NCI-H446 (cell line): ENCODE data around the gene ZNF516.

Source experiments
- DNase-seq, 2 experiments: peaks; one replicate each; lab custom pipeline; 2025; lab: John Stamatoyannopoulos, UW

Gene ZNF516

GRCh38 chr18:76361219-76361618 is 133.8 kb downstream of the ZNF516 start:
- DNase-seq: no peak

GRCh38 chr18:76359909-76360308 is 135.1 kb downstream of the ZNF516 start:
- DNase-seq: no peak

GRCh38 chr18:76358774-76359173 is 136.3 kb downstream of the ZNF516 start:
- DNase-seq: no peak

- DNase-seq: no peak
These were observed 137.3 kb downstream of the ZNF516 start for GRCh38 chr18:76357585-76358260.

GRCh38 chr18:76357174-76357573 is 137.9 kb downstream of the ZNF516 start:
- DNase-seq: no peak

GRCh38 chr18:76356666-76357065 is 138.4 kb downstream of the ZNF516 start:
- no peak for DNase-seq

- no peak for DNase-seq
These were observed 140.7 kb downstream of the ZNF516 start for GRCh38 chr18:76354348-76354747.

- DNase-seq: no peak
These were observed 141.5 kb downstream of the ZNF516 start for GRCh38 chr18:76353500-76353899.

- DNase-seq: no peak
These were observed 142.0 kb downstream of the ZNF516 start for GRCh38 chr18:76353046-76353445.

GRCh38 chr18:76351961-76352581 is 143.0 kb downstream of the ZNF516 start:
- DNase-seq: no peak

GRCh38 chr18:76350134-76351025 is 144.7 kb downstream of the ZNF516 start:
- DNase-seq: no peak

- peak; percentile 49 to 78 for DNase-seq
These were observed 145.9 kb downstream of the ZNF516 start for GRCh38 chr18:76349067-76349715.

GRCh38 chr18:76348267-76349066 is 146.6 kb downstream of the ZNF516 start:
- no peak for DNase-seq

GRCh38 chr18:76347341-76347740 is 147.7 kb downstream of the ZNF516 start:
- no peak for DNase-seq

- no peak for DNase-seq
These were observed 148.4 kb downstream of the ZNF516 start for GRCh38 chr18:76346490-76347130.

GRCh38 chr18:76345901-76346300 is 149.1 kb downstream of the ZNF516 start:
- DNase-seq: no peak

GRCh38 chr18:76343938-76344569 is 151.0 kb downstream of the ZNF516 start:
- no peak for DNase-seq

GRCh38 chr18:76340410-76340809 is 154.6 kb downstream of the ZNF516 start:
- no peak for DNase-seq

GRCh38 chr18:76339246-76339620 is 155.8 kb downstream of the ZNF516 start:
- no peak for DNase-seq

- DNase-seq: no peak
These were observed 156.3 kb downstream of the ZNF516 start for GRCh38 chr18:76338619-76339245.
